Suprapubic skin (tissue), 3 donors: ENCODE data around the gene EIF4A3.

Source experiments
- EP300 ChIP-seq: sonication (generic); formaldehyde crosslinking; IDR thresholded peaks from one replicate; pipeline ENCODE4 v1.6.1; 2017; ENCODE audit warnings: antibody characterized with exemption
- POLR2A ChIP-seq, 2 donors: fragments of 450-650 bp; IDR thresholded peaks; one replicate each; pipeline ENCODE4 v1.6.1; 2017; ENCODE audit warnings: antibody characterized with exemption in 2 of 2, mild to moderate bottlenecking in 2 of 2, moderate library complexity in 2 of 2
- TF ChIP-seq, protein P1 (sequence below), 2 donors: fragments of 200-600 bp in 1 of 2; fragments of 450-650 bp in 1 of 2; sonication (generic) in 1 of 2; IDR thresholded peaks; one replicate each; pipeline ENCODE4 v1.5.1; 2016 to 2019; ENCODE audit warnings: antibody characterized with exemption in 2 of 2, mild to moderate bottlenecking in 1 of 2, moderate library complexity in 1 of 2

DNA sequence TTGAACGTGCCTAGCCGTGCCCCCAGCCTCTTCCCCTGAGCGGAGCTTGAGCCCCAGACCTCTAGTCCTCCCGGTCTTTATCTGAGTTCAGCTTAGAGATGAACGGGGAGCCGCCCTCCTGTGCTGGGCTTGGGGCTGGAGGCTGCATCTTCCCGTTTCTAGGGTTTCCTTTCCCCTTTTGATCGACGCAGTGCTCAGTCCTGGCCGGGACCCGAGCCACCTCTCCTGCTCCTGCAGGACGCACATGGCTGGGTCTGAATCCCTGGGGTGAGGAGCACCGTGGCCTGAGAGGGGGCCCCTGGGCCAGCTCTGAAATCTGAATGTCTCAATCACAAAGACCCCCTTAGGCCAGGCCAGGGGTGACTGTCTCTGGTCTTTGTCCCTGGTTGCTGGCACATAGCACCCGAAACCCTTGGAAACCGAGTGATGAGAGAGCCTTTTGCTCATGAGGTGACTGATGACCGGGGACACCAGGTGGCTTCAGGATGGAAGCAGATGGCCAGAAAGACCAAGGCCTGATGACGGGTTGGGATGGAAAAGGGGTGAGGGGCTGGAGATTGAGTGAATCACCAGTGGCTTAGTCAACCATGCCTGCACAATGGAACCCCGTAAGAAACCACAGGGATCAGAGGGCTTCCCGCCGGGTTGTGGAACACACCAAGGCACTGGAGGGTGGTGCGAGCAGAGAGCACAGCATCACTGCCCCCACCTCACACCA, 44.8 kb downstream of the EIF4A3 start:
- TF ChIP-seq POLR2A (IDR thresholded peaks at IDR 0.05) (no peak), EP300 (no peak)
- TF ChIP-seq, protein P1, sequence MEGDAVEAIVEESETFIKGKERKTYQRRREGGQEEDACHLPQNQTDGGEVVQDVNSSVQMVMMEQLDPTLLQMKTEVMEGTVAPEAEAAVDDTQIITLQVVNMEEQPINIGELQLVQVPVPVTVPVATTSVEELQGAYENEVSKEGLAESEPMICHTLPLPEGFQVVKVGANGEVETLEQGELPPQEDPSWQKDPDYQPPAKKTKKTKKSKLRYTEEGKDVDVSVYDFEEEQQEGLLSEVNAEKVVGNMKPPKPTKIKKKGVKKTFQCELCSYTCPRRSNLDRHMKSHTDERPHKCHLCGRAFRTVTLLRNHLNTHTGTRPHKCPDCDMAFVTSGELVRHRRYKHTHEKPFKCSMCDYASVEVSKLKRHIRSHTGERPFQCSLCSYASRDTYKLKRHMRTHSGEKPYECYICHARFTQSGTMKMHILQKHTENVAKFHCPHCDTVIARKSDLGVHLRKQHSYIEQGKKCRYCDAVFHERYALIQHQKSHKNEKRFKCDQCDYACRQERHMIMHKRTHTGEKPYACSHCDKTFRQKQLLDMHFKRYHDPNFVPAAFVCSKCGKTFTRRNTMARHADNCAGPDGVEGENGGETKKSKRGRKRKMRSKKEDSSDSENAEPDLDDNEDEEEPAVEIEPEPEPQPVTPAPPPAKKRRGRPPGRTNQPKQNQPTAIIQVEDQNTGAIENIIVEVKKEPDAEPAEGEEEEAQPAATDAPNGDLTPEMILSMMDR (IDR thresholded peaks at IDR 0.05), result no peak
